GM12878 (cell line): Measurements from ENCODE around the gene CEBPB. TPM values are rescaled to one million over a fixed set of nuclear protein-coding genes. Genes with fewer than 3 reads are reported as not detected.

Source experiments
- ATAC-seq: fragments of 200-7000 bp; cut with Tn5 transposase; 3 replicates; pipeline ENCODE4 v1.9.1; 2020; ENCODE audit warnings: mild to moderate bottlenecking, moderate library complexity
- BruUV-seq: library from RNA; stranded (reverse); fragments of 400-500 nt; replicated peaks from 2 replicates; lab custom pipeline; 2021; lab: Mats Ljungman, UMichigan
- CTCF ChIA-PET: fragments of 300-600 bp; sonication (Branson Sonifier 250); formaldehyde crosslinking; extraction: SDS; loops from one replicate; lab custom pipeline; 2021; ENCODE audit warnings: inconsistent platforms; lab: Yijun Ruan, JAX
- POLR2A ChIA-PET: fragments of 350-600 bp; formaldehyde crosslinking; extraction: SDS; loops from one replicate; lab custom pipeline; 2021; ENCODE audit warnings: inconsistent platforms; lab: Charles Lee
- RAD21 ChIA-PET: fragments of 300-600 bp; sonication (Branson Sonifier 250); formaldehyde crosslinking; loops from one replicate; lab custom pipeline; 2023; ENCODE audit warnings: antibody characterized with exemption; ENCODE audit not compliant: unreplicated experiment; lab: Charles Lee
- SMC1A ChIA-PET: fragments of 300-600 bp; sonication (Branson Sonifier 250); formaldehyde crosslinking; loops from one replicate; lab custom pipeline; 2023; ENCODE audit not compliant: unreplicated experiment, uncharacterized antibody; lab: Charles Lee
- DNase-seq: peaks from one replicate; pipeline ENCODE4 v3.0.0-alpha.2; 2011; ENCODE audit warnings: low read depth, low spot score
- FAIRE-seq: peaks from 3 replicates; lab custom pipeline; 2011; peaks lifted over from hg19 to GRCh38; lab: Jason Lieb, UNC
- H2AFZ ChIP-seq: 2 replicates; pipeline ENCODE4 v1.6.0; 2011; ENCODE audit warnings: low read depth, low read length, control low read depth; ENCODE audit not compliant: control insufficient read depth
- H3K27ac ChIP-seq: 2 replicates; pipeline ENCODE4 v1.5.1; 2011; ENCODE audit warnings: control low read depth; ENCODE audit not compliant: control insufficient read depth, insufficient read depth
- H3K27me3 ChIP-seq, 2 experiments: replicated peaks in 1 of 2; 2 replicates each; pipeline versions ENCODE4 v1.6.0 to v1.6.1; 2011; ENCODE audit warnings: low read length in 1 of 2; ENCODE audit not compliant: control insufficient read depth in 2 of 2, insufficient read depth in 2 of 2
- H3K36me3 ChIP-seq, 2 experiments: 2 replicates each; pipeline ENCODE4 v1.5.1; 2011; ENCODE audit warnings: low read length in 1 of 2; ENCODE audit not compliant: control insufficient read depth in 2 of 2, insufficient read depth in 2 of 2
- H3K4me1 ChIP-seq: 2 replicates; pipeline ENCODE4 v1.6.1; 2011; ENCODE audit warnings: mild to moderate bottlenecking, low read length, moderate library complexity, mixed read lengths; ENCODE audit not compliant: control insufficient read depth, insufficient read depth
- H3K4me2 ChIP-seq: 2 replicates; pipeline ENCODE4 v1.6.0; 2011; ENCODE audit warnings: control low read depth; ENCODE audit not compliant: control insufficient read depth, insufficient read depth
- H3K4me3 ChIP-seq: fragments of 200-600 bp; sonication (generic); 2 replicates; pipeline ENCODE4 v1.5.1; 2016
- H3K79me2 ChIP-seq: 2 replicates; pipeline ENCODE4 v1.6.0; 2011; ENCODE audit warnings: low read length; ENCODE audit not compliant: control insufficient read depth, insufficient read depth
- H3K9ac ChIP-seq: 2 replicates; pipeline ENCODE4 v1.8.0; 2011; ENCODE audit warnings: low read length, control low read depth, mixed read lengths; ENCODE audit not compliant: control insufficient read depth, insufficient read depth
- H3K9me3 ChIP-seq: replicated peaks from 3 replicates; pipeline ENCODE4 v1.5.1; 2011; ENCODE audit warnings: mild to moderate bottlenecking, low read length; ENCODE audit not compliant: control insufficient read depth, insufficient read depth
- H4K20me1 ChIP-seq: 2 replicates; pipeline ENCODE4 v1.6.0; 2011; ENCODE audit not compliant: control insufficient read depth, insufficient read depth
- ATF2 ChIP-seq: IDR thresholded peaks from 2 replicates; pipeline ENCODE4 v1.6.1; 2012; ENCODE audit warnings: low read length, inconsistent platforms
- ETV6 ChIP-seq, 2 experiments: fragments of 450-650 bp in 1 of 2; IDR thresholded peaks in 1 of 2; conservative IDR thresholded peaks in 1 of 2; 2 replicates each; pipeline ENCODE4 v1.6.1; 2014; ENCODE audit warnings: antibody characterized with exemption in 1 of 2, borderline replicate concordance in 1 of 2, low read depth in 1 of 2, mild to moderate bottlenecking in 1 of 2, moderate library complexity in 1 of 2
- GATAD2B ChIP-seq: fragments of 450-650 bp; conservative IDR thresholded peaks from 2 replicates; pipeline ENCODE4 v1.6.1; 2017; ENCODE audit warnings: low read depth, mild to moderate bottlenecking, moderate library complexity
- IRF4 ChIP-seq: IDR thresholded peaks from 2 replicates; pipeline ENCODE4 v1.6.1; 2011; ENCODE audit warnings: low read depth, low read length
- JUND ChIP-seq: IDR thresholded peaks from 2 replicates; pipeline ENCODE4 v1.6.1; 2012; ENCODE audit warnings: low read depth, mild to moderate bottlenecking, low read length, improper control_type of control experiment, moderate library complexity
- MEF2A ChIP-seq: IDR thresholded peaks from 2 replicates; pipeline ENCODE4 v1.6.1; 2011; ENCODE audit warnings: low read depth, mild to moderate bottlenecking, low read length, moderate library complexity; ENCODE audit not compliant: insufficient read depth
- PBX3 ChIP-seq: IDR thresholded peaks from 2 replicates; pipeline ENCODE4 v1.6.1; 2011; ENCODE audit warnings: mild to moderate bottlenecking, low read depth, low read length, moderate library complexity; ENCODE audit not compliant: insufficient replicate concordance
- RCOR1 ChIP-seq: conservative IDR thresholded peaks from 2 replicates; pipeline ENCODE4 v1.6.1; 2012; ENCODE audit warnings: low read depth, low read length, improper control_type of control experiment
- SMARCA5 ChIP-seq: fragments of 450-650 bp; IDR thresholded peaks from 2 replicates; pipeline ENCODE4 v1.6.1; 2017; ENCODE audit warnings: mild to moderate bottlenecking
- SPI1 ChIP-seq: IDR thresholded peaks from 2 replicates; pipeline ENCODE4 v1.6.1; 2011; ENCODE audit warnings: low read depth, mild to moderate bottlenecking, low read length, moderate library complexity, borderline replicate concordance; ENCODE audit not compliant: insufficient read depth
- YY1 ChIP-seq: IDR thresholded peaks from 2 replicates; pipeline ENCODE4 v1.6.1; 2011; ENCODE audit warnings: low read depth, mild to moderate bottlenecking, low read length
- ZBTB4 ChIP-seq: fragments of 450-650 bp; formaldehyde crosslinking; IDR thresholded peaks from 2 replicates; pipeline ENCODE4 v1.4.0; 2022; ENCODE audit warnings: mild to moderate bottlenecking, moderate library complexity
- ZNF24 ChIP-seq: fragments of 450-650 bp; IDR thresholded peaks from 2 replicates; pipeline ENCODE4 v1.6.1; 2017; ENCODE audit warnings: antibody characterized with exemption, mild to moderate bottlenecking
- ZNF592 ChIP-seq: fragments of 450-650 bp; IDR thresholded peaks from 2 replicates; pipeline ENCODE4 v1.6.1; 2017; ENCODE audit warnings: mild to moderate bottlenecking, moderate library complexity
- WGBS: methylation state at CpG from one replicate; pipeline ENCODE4 v1.1.6; 2016; ENCODE audit warnings: low lambda C conversion rate; ENCODE audit not compliant: insufficient replicate concordance, insufficient coverage; ENCODE audit errors: missing lambda C conversion rate; 5-methylcytosine and 5-hydroxymethylcytosine counted together
- in situ Hi-C: fragments of 300-500 bp; cut with MboI; formaldehyde crosslinking; loops from 9 replicates; pipeline ENCODE4 v1.14.3; 2018; ENCODE audit warnings: mixed read lengths
- intact Hi-C: fragments of 100-400 bp; cut with micrococcal nuclease; formaldehyde crosslinking; loops from one replicate; pipeline ENCODE4 v1.14.2; 2022; ENCODE audit not compliant: unreplicated experiment
- polyA plus RNA-seq, 11 experiments: library from polyadenylated mRNA; depleted of rRNA in 4 of 11; unstranded in 6 of 11; stranded (reverse) in 5 of 11; fragments of >200 nt; fragmentation: Nextera tagmentation in 4 of 11; fragmentation: Illumina TruSeq in 1 of 11; extraction: Ambion mirVana in 4 of 11; extraction: Trizol in 1 of 11; gene quantifications; 1 replicate in 1 of 11; 2 replicates in 10 of 11; pipeline versions ENCODE4 v1.2.1 to v1.2.3, GENCODE V29; 2011 to 2016; ENCODE audit warnings: inconsistent platforms in 2 of 11, missing spikeins in 2 of 11, low read depth in 1 of 11
- total RNA-seq, 4 experiments: library from RNA; depleted of rRNA in 3 of 4; stranded (reverse); fragments of >200 nt in 3 of 4; fragmentation: Illumina TruSeq in 1 of 4; extraction: Trizol in 1 of 4; gene quantifications; 2 replicates each; pipeline versions ENCODE4 v1.2.1 to v1.2.3, GENCODE V29; 2013 to 2021

Gene CEBPB
- total and polyA plus RNA-seq, 10 of the 15 experiments (the other 5 are each of a cell fraction or from before 2014, with no cell fraction given): 0.18 to 8.8 (median 1.6) TPM

GRCh38 chr20:50211091-50211490, 20.5 kb downstream of the CEBPB start:
- intact Hi-C loops: no loop called here
- RAD21 ChIA-PET: interaction anchor here (0.5 kb wide), 1 partner anchor 720 kb away, joined by 6 read pairs; the partner anchor contains the start of gene ADNP
- TF ChIP-seq ZNF24 (no peak), IRF4 (no peak), ETV6 (conservative IDR thresholded peaks at IDR 0.05 in 1 of 2, IDR thresholded peaks at IDR 0.05 in 1 of 2; ENCODE audit: borderline replicate concordance in 1 of 2, low read depth in 1 of 2) (no peak), JUND (no peak), SMARCA5 (no peak), PBX3 (no peak), GATAD2B (no peak), ZBTB4 (CRISPR knock-in tag) (no peak), MEF2A (no peak), YY1 (no peak), ATF2 (no peak), RCOR1 (no peak), ZNF592 (no peak), SPI1 (no peak)

More at GRCh38 chr20:50211091-50211490, 20.5 kb downstream of the CEBPB start:
- FAIRE-seq: no peak
- Histone ChIP-seq H3K36me3 (no peaks in the 10 kb centered on the region), H3K4me3 (no peak overlapping the region), H3K27ac (no peak overlapping the region), H3K27me3 (no peaks in the 10 kb centered on the region; a peak in 2 of 4 replicates), H2AFZ (no peak overlapping the region), H3K9me3 (no peaks in the 10 kb centered on the region), H3K4me1 (no peaks in the 10 kb centered on the region), H3K4me2 (no peak overlapping the region), H3K9ac (no peak overlapping the region), H4K20me1 (no peaks in the 10 kb centered on the region), H3K79me2 (no peaks in the 10 kb centered on the region)
- 0% methylated on average over 5 of the region's 5 CpGs for WGBS
- BruUV-seq: no TSS peak
- in situ Hi-C loops: no loop called here
- CTCF ChIA-PET: interaction anchor here (0.6 to 1.1 kb wide), 3 partner anchors 10 to 718 kb away, joined by 3 to 4 read pairs (median 4); no protein-coding TSS in a partner anchor
- DNase-seq: no peak
- SMC1A ChIA-PET: interaction anchor here (1.0 kb wide), 1 partner anchor 67 kb away, joined by 3 read pairs; no protein-coding TSS in a partner anchor
- no peak for ATAC-seq
- POLR2A ChIA-PET: no interaction called here
